Spleen (tissue), 11 donors: ENCODE results near the gene CPT1A. TPM values are rescaled to one million over a fixed set of nuclear protein-coding genes. Genes with fewer than 3 reads are reported as not detected.

Experiments used
- DNase-seq: peaks from one replicate; pipeline ENCODE4 v3.0.0-alpha.2; 2020
- H3K27ac ChIP-seq, 8 donors: fragments of 200-600 bp; sonication (generic) in 7 of 8; 1 replicate in 4 of 8; 2 replicates in 4 of 8; pipeline versions ENCODE4 v1.5.0 to v1.8.0; 2016 to 2021; ENCODE audit warnings: inconsistent platforms in 4 of 8, mild to moderate bottlenecking in 4 of 8, moderate library complexity in 1 of 8
- H3K27me3 ChIP-seq, 7 donors: fragments of 200-600 bp; sonication (generic) in 6 of 7; replicated peaks in 1 of 7; 1 replicate in 4 of 7; 2 replicates in 3 of 7; pipeline versions ENCODE4 v1.5.0 to v1.8.0; 2016 to 2021; ENCODE audit warnings: inconsistent platforms in 3 of 7, mild to moderate bottlenecking in 1 of 7
- H3K36me3 ChIP-seq, 6 donors: fragments of 200-600 bp; sonication (generic) in 5 of 6; 1 replicate in 4 of 6; 2 replicates in 2 of 6; pipeline versions ENCODE4 v1.5.0 to v1.8.0; 2016 to 2021; ENCODE audit warnings: inconsistent platforms in 2 of 6
- H3K4me1 ChIP-seq, 6 donors: fragments of 200-600 bp; sonication (generic) in 5 of 6; 1 replicate in 3 of 6; 2 replicates in 3 of 6; pipeline versions ENCODE4 v1.5.0 to v1.8.0; 2016 to 2021; ENCODE audit warnings: inconsistent platforms in 3 of 6
- H3K4me3 ChIP-seq, 8 donors: fragments of 200-600 bp; sonication (generic) in 7 of 8; 1 replicate in 4 of 8; 2 replicates in 4 of 8; pipeline versions ENCODE4 v1.5.0 to v1.8.0; 2016 to 2021; ENCODE audit warnings: inconsistent platforms in 4 of 8, mild to moderate bottlenecking in 4 of 8, moderate library complexity in 2 of 8
- H3K9me3 ChIP-seq, 8 donors: fragments of 200-600 bp; sonication (generic) in 7 of 8; 1 replicate in 4 of 8; 2 replicates in 4 of 8; pipeline versions ENCODE4 v1.5.0 to v1.8.0; 2016 to 2021; ENCODE audit warnings: inconsistent platforms in 4 of 8
- CTCF ChIP-seq, 11 experiments: fragments of 200-600 bp in 7 of 11; fragments of 450-650 bp in 4 of 11; sonication (generic) in 4 of 11; IDR thresholded peaks in 8 of 11; conservative IDR thresholded peaks in 3 of 11; 1 replicate in 7 of 11; 2 replicates in 4 of 11; pipeline versions ENCODE4 v1.4.0 to v1.8.0; 2016 to 2021; ENCODE audit warnings: antibody characterized with exemption in 11 of 11, inconsistent platforms in 4 of 11, mild to moderate bottlenecking in 1 of 11
- POLR2A ChIP-seq, 3 donors: fragments of 450-650 bp; IDR thresholded peaks; one replicate each; pipeline ENCODE4 v1.5.1; 2017; ENCODE audit warnings: antibody characterized with exemption in 3 of 3, mild to moderate bottlenecking in 1 of 3
- POLR2AphosphoS5 ChIP-seq, 3 donors: sonication (generic); formaldehyde crosslinking; IDR thresholded peaks; one replicate each; pipeline ENCODE4 v1.5.1; 2017; ENCODE audit warnings: antibody characterized with exemption in 3 of 3
- WGBS, 5 donors: extraction: QIAGEN DNeasy Blood & Tissue Kit in 3 of 5; methylation state at CpG; one replicate each; pipeline versions ENCODE4 v1.1.5 to v1.1.7; 2013 to 2018; 5-methylcytosine and 5-hydroxymethylcytosine counted together
- intact Hi-C: fragments of 100-400 bp; cut with DNase I; formaldehyde crosslinking; loops from one replicate; pipeline ENCODE4 v1.15.0; 2023; ENCODE audit warnings: low total_unique reads
- polyA plus RNA-seq, 3 donors: library from polyadenylated mRNA; stranded (reverse); fragments of 200-250 nt; gene quantifications; one replicate each; pipeline ENCODE4 v1.2.1, GENCODE V29; 2013
- total RNA-seq, 7 donors: library from RNA; depleted of rRNA in 3 of 7; stranded (reverse); fragments of >200 nt in 3 of 7; fragmentation: NEBNext Ultra II Directional in 4 of 7; extraction: Animal tissue kit (Norgen Biotek cat#: 25700) in 4 of 7; gene quantifications; one replicate each; pipeline versions ENCODE4 v1.1.0 to v1.2.1, GENCODE V29; 2016 to 2021
- donor health status: healthy with polysubstance abuse.
- donor health status: DM: no; HTN: no; CAD: no; lungs with moderate emphysema.
- donor health status: DM: no; HTN: no; CAD: no.
- donor health status: Bipolar disorder and iron deficiency.
- donor health status: healthy.
- donor health status: DM: no; HTN: no; CAD: no.
- donor health status: DM: yes; HTN: yes; CAD: no.

CPT1A gene
- total and polyA plus RNA-seq, 10 donors: 6.7 to 118 (median 69.4) TPM

GRCh38 chr11:68756171-68756766 is 85.4 kb downstream of the CPT1A start:
- TF ChIP-seq CTCF (IDR thresholded peaks at IDR 0.05 in 8 of 11, conservative IDR thresholded peaks at IDR 0.05 in 3 of 11) (no peak), POLR2AphosphoS5 (IDR thresholded peaks at IDR 0.05) (peak; percentile 23 to 39 (median 30)), POLR2A (IDR thresholded peaks at IDR 0.05) (no peak)
- intact Hi-C loops: no loop called here

GRCh38 chr11:68753300-68753699 is 88.4 kb downstream of the CPT1A start:
- TF ChIP-seq CTCF (IDR thresholded peaks at IDR 0.05 in 8 of 11, conservative IDR thresholded peaks at IDR 0.05 in 3 of 11) (no peak), POLR2A (IDR thresholded peaks at IDR 0.05) (no peak), POLR2AphosphoS5 (IDR thresholded peaks at IDR 0.05) (no peak)
- 79 to 87% (median 85%) methylated on average over 9 of the region's 9 CpGs for WGBS, 5 donors
- no peak for DNase-seq
- Histone ChIP-seq H3K4me1 (peaks cover 0 to 35% (median 15%) of the 10 kb centered on the region in 6 donors), H3K36me3 (peaks cover 4 to 45% (median 25%) of the 10 kb centered on the region in 6 donors), H3K4me3 (no peak overlapping the region), H3K27ac (no peak overlapping the region), H3K9me3 (no peaks in the 10 kb centered on the region), H3K27me3 (no peaks in the 10 kb centered on the region)
- intact Hi-C loops: no loop called here

More at GRCh38 chr11:68756171-68756766, 85.4 kb downstream of the CPT1A start:
- no peak for DNase-seq
- WGBS, 5 donors: 88 to 96% (median 93%) methylated on average over 12 of the region's 12 CpGs
- Histone ChIP-seq H3K4me1 (peaks cover 0 to 10% (median 7%) of the 10 kb centered on the region in 6 donors), H3K36me3 (peaks cover 8 to 75% (median 54%) of the 10 kb centered on the region in 6 donors), H3K27ac (no peak overlapping the region), H3K9me3 (no peaks in the 10 kb centered on the region), H3K27me3 (no peaks in the 10 kb centered on the region), H3K4me3 (no peak overlapping the region)

- intact Hi-C loops: no loop called here
- Histone ChIP-seq H3K27ac (peak within 1 kb of the TSS in 4 of 8 donors; percentile 63 to 88 (median 81)), H3K4me3 (peak within 1 kb of the TSS; percentile 27 to 80 (median 46)), H3K4me1 (peaks cover 0 to 35% (median 15%) of the 10 kb centered on the region in 6 donors), H3K27me3 (no peaks in the 10 kb centered on the region), H3K9me3 (no peaks in the 10 kb centered on the region), H3K36me3 (peaks cover 0 to 33% (median 9%) of the 10 kb centered on the region in 6 donors)
- TF ChIP-seq POLR2A (IDR thresholded peaks at IDR 0.05) (peak in 1 of 3 donors; percentile 9), CTCF (IDR thresholded peaks at IDR 0.05 in 8 of 11, conservative IDR thresholded peaks at IDR 0.05 in 3 of 11) (peak in 1 of 11 experiments; percentile 14), POLR2AphosphoS5 (IDR thresholded peaks at IDR 0.05) (peak; percentile 24 to 78 (median 61))
- peak; percentile 99 for DNase-seq
- 2 to 5% (median 4%) methylated on average over 26 to 42 of the region's 42 CpGs for WGBS, 5 donors
These were observed 90.3 kb downstream of the CPT1A start, which contains the start of gene TESMIN for GRCh38 chr11:68751331-68751856. Gene TESMIN (minus strand): TSS chr11:68751520. CDS start chr11:68750660, 860 bp downstream.

GRCh38 chr11:68751004-68751325 is 90.8 kb downstream of the CPT1A start:
- TF ChIP-seq CTCF (IDR thresholded peaks at IDR 0.05 in 8 of 11, conservative IDR thresholded peaks at IDR 0.05 in 3 of 11) (no peak), POLR2A (IDR thresholded peaks at IDR 0.05) (no peak), POLR2AphosphoS5 (IDR thresholded peaks at IDR 0.05) (no peak)
- Histone ChIP-seq H3K27ac (peak overlapping the region in 4 of 8 donors; percentile 63 to 88 (median 81)), H3K4me1 (peaks cover 0 to 35% (median 15%) of the 10 kb centered on the region in 6 donors), H3K4me3 (peak overlapping the region; percentile 27 to 80 (median 46)), H3K9me3 (no peaks in the 10 kb centered on the region), H3K27me3 (no peaks in the 10 kb centered on the region), H3K36me3 (peaks cover 0 to 33% (median 6%) of the 10 kb centered on the region in 6 donors)
- intact Hi-C loops: no loop called here
- WGBS, 5 donors: 2 to 15% (median 8%) methylated on average over 8 to 21 of the region's 22 CpGs
- DNase-seq: no peak
